SH-SY5Y (cell line): Measurements from ENCODE around the gene CTSZ.

ENCODE experiments used
- GATA2 ChIP-seq: IDR thresholded peaks from 2 replicates; pipeline ENCODE4 v1.6.1; 2011; ENCODE audit warnings: mild to moderate bottlenecking, low read depth, low read length
- GATA3 ChIP-seq: IDR thresholded peaks from 2 replicates; pipeline ENCODE4 v1.6.1; 2011; ENCODE audit warnings: low read depth, mild to moderate bottlenecking, low read length, moderate library complexity

DNA sequence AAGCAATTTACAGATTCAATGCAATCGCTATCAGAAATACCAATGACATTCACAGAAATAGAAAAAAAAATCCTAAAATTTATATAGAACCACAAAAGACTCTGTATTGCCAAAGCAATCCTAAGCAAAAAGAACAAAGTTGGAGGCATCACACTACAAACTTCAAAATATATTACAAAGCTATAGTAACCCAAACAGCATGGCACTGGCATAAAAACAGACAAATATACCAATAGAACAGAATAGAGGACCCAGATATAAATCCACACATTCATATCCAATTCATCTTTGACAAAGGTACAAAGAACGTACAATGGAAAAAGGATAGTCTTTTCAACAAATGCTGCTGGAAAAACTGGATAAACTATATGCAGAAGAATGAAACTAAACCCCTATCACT is 37.6 kb downstream of the CTSZ start:
- TF ChIP-seq GATA2 = no peak
- TF ChIP-seq GATA3 = no peak
